Keratinocyte (primary cell): ENCODE results near the gene TSR3. TPM values are rescaled to one million over a fixed set of nuclear protein-coding genes. Genes with fewer than 3 reads are reported as not detected.

ENCODE experiments used
- DNase-seq: peaks from one replicate; pipeline ENCODE4 v3.0.0-alpha.2; 2011; ENCODE audit warnings: low read depth, missing footprints, low spot score
- FAIRE-seq: peaks from 2 replicates; lab custom pipeline; 2011; peaks lifted over from hg19 to GRCh38; lab: Jason Lieb, UNC
- H2AFZ ChIP-seq: 2 replicates; pipeline ENCODE4 v1.6.0; 2012; ENCODE audit warnings: low read length, control low read depth, inconsistent platforms; ENCODE audit not compliant: control insufficient read depth
- H3K27ac ChIP-seq: 2 replicates; pipeline ENCODE4 v1.5.1; 2011; ENCODE audit warnings: low read length; ENCODE audit not compliant: control insufficient read depth, insufficient read depth
- H3K27me3 ChIP-seq: 3 replicates; pipeline ENCODE4 v1.6.0; 2011; ENCODE audit warnings: low read length; ENCODE audit not compliant: control insufficient read depth, insufficient read depth; ENCODE audit errors: extremely low read depth
- H3K36me3 ChIP-seq, 2 experiments: 2 replicates in 1 of 2; 3 replicates in 1 of 2; pipeline ENCODE4 v1.5.1; 2011; ENCODE audit warnings: low read length in 2 of 2, mild to moderate bottlenecking in 1 of 2; ENCODE audit not compliant: control insufficient read depth in 2 of 2, insufficient read depth in 2 of 2; ENCODE audit errors: extremely low read depth in 1 of 2
- H3K4me1 ChIP-seq: 3 replicates; pipeline ENCODE4 v1.5.1; 2011; ENCODE audit warnings: low read length; ENCODE audit not compliant: control insufficient read depth, insufficient read depth; ENCODE audit errors: extremely low read depth
- H3K4me2 ChIP-seq: 3 replicates; pipeline ENCODE4 v1.6.0; 2011; ENCODE audit warnings: low read depth, low read length; ENCODE audit not compliant: control insufficient read depth, insufficient read depth; ENCODE audit errors: extremely low read depth
- H3K4me3 ChIP-seq, 3 experiments: fragments of 200-600 bp in 1 of 3; sonication (generic) in 1 of 3; 2 replicates in 2 of 3; 3 replicates in 1 of 3; pipeline ENCODE4 v1.5.1; 2011 to 2016; ENCODE audit warnings: low read length in 3 of 3, mild to moderate bottlenecking in 3 of 3, control low read depth in 2 of 3, inconsistent platforms in 1 of 3, low read depth in 1 of 3, mixed read lengths in 1 of 3, mixed run types in 1 of 3, moderate library complexity in 1 of 3; ENCODE audit not compliant: control insufficient read depth in 2 of 3, insufficient read depth in 2 of 3; ENCODE audit errors: extremely low read depth in 1 of 3
- H3K79me2 ChIP-seq: 2 replicates; pipeline ENCODE4 v1.6.0; 2012; ENCODE audit warnings: low read length; ENCODE audit not compliant: control insufficient read depth, insufficient read depth
- H3K9ac ChIP-seq: 3 replicates; pipeline ENCODE4 v1.6.0; 2011; ENCODE audit warnings: low read length; ENCODE audit not compliant: control insufficient read depth, insufficient read depth; ENCODE audit errors: extremely low read depth
- H3K9me1 ChIP-seq: 3 replicates; pipeline ENCODE4 v1.6.0; 2011; ENCODE audit warnings: low read length; ENCODE audit not compliant: control insufficient read depth, insufficient read depth; ENCODE audit errors: extremely low read depth
- H3K9me3 ChIP-seq: 2 replicates; pipeline ENCODE4 v1.5.1; 2012; ENCODE audit warnings: low read depth, low read length; ENCODE audit not compliant: control insufficient read depth
- H4K20me1 ChIP-seq: 3 replicates; pipeline ENCODE4 v1.6.0; 2011; ENCODE audit warnings: low read length; ENCODE audit not compliant: control insufficient read depth, insufficient read depth; ENCODE audit errors: extremely low read depth
- EZH2 ChIP-seq: IDR thresholded peaks from one replicate; pipeline ENCODE4 v1.6.1; 2012; ENCODE audit warnings: inconsistent platforms, mild to moderate bottlenecking, low read length, moderate library complexity
- dilution Hi-C: fragments of 300-500 bp; cut with MboI; formaldehyde crosslinking; loops from one replicate; pipeline ENCODE4 v1.7.0; 2020; ENCODE audit warnings: low sequenced_read_pairs; ENCODE audit not compliant: extremely low pct_ligation_motif_present
- polyA plus RNA-seq, 5 experiments: library from polyadenylated mRNA; depleted of rRNA in 3 of 5; stranded (reverse) in 3 of 5; stranded (forward) in 1 of 5; unstranded in 1 of 5; fragments of >200 nt; gene quantifications; 1 replicate in 1 of 5; 2 replicates in 3 of 5; 3 replicates in 1 of 5; pipeline versions ENCODE4 v1.2.1 to v1.2.3, GENCODE V29; 2011 to 2012; ENCODE audit warnings: missing spikeins in 2 of 5, low read depth in 1 of 5, low replicate concordance in 1 of 5
- TF ChIP-seq, protein P1 (sequence below), 3 experiments: IDR thresholded peaks in 1 of 3; conservative IDR thresholded peaks in 1 of 3; optimal IDR thresholded peaks in 1 of 3; 2 replicates in 2 of 3; 3 replicates in 1 of 3; pipeline versions ENCODE3 to v1.5.1; 2011; ENCODE audit warnings: low read length in 3 of 3, mild to moderate bottlenecking in 3 of 3, moderate library complexity in 2 of 3, control low read depth in 1 of 3, inconsistent platforms in 1 of 3; ENCODE audit not compliant: insufficient read depth in 2 of 3; ENCODE audit errors: extremely low read depth in 1 of 3

TSR3 gene
- polyA plus RNA-seq, 1 donor (not counting 4 experiments of a cell fraction or from before 2014, with no cell fraction given) = 33.0 TPM

- Histone ChIP-seq H3K4me3 (no peak overlapping the region), H3K27me3 (no peaks in the 10 kb centered on the region), H4K20me1 (peaks cover 2% of the 10 kb centered on the region), H3K4me2 (no peak overlapping the region), H3K79me2 (peaks cover 36% of the 10 kb centered on the region), H3K9me1 (peaks cover 4% of the 10 kb centered on the region), H3K36me3 (peaks cover 12 to 15% of the 10 kb centered on the region in 2 experiments), H3K9me3 (no peaks in the 10 kb centered on the region), H2AFZ (no peak overlapping the region), H3K27ac (no peak overlapping the region), H3K9ac (no peak overlapping the region), H3K4me1 (peaks cover 30% of the 10 kb centered on the region)
- TF ChIP-seq EZH2 = no peak
- TF ChIP-seq, protein P1, sequence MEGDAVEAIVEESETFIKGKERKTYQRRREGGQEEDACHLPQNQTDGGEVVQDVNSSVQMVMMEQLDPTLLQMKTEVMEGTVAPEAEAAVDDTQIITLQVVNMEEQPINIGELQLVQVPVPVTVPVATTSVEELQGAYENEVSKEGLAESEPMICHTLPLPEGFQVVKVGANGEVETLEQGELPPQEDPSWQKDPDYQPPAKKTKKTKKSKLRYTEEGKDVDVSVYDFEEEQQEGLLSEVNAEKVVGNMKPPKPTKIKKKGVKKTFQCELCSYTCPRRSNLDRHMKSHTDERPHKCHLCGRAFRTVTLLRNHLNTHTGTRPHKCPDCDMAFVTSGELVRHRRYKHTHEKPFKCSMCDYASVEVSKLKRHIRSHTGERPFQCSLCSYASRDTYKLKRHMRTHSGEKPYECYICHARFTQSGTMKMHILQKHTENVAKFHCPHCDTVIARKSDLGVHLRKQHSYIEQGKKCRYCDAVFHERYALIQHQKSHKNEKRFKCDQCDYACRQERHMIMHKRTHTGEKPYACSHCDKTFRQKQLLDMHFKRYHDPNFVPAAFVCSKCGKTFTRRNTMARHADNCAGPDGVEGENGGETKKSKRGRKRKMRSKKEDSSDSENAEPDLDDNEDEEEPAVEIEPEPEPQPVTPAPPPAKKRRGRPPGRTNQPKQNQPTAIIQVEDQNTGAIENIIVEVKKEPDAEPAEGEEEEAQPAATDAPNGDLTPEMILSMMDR (optimal IDR thresholded peaks at IDR 0.05 in 1 of 3, IDR thresholded peaks at IDR 0.05 in 1 of 3, conservative IDR thresholded peaks at IDR 0.05 in 1 of 3; ENCODE audit: extremely low read depth in 1 of 3, insufficient read depth in 2 of 3, low read length in 3 of 3) = no peak
- DNase-seq (no peak), FAIRE-seq (no peak)
- dilution Hi-C loops = no loop called here
Observed at GRCh38 chr16:1348926-1349325, 2.8 kb downstream of the TSR3 start.

GRCh38 chr16:1348441-1348840, 3.2 kb downstream of the TSR3 start:
- H2AFZ ChIP-seq = no peak overlapping the region
- no peak for TF ChIP-seq EZH2
- TF ChIP-seq, protein P1 (optimal IDR thresholded peaks at IDR 0.05 in 1 of 3, IDR thresholded peaks at IDR 0.05 in 1 of 3, conservative IDR thresholded peaks at IDR 0.05 in 1 of 3; ENCODE audit: extremely low read depth in 1 of 3, insufficient read depth in 2 of 3, low read length in 3 of 3) = no peak
- H3K4me1 ChIP-seq = peaks cover 31% of the 10 kb centered on the region
- no peak overlapping the region for H3K4me2 ChIP-seq
- no peak overlapping the region for H3K9ac ChIP-seq
- H3K36me3 ChIP-seq = peaks cover 12 to 15% of the 10 kb centered on the region in 2 experiments
- FAIRE-seq (no peak), DNase-seq (no peak)
- peaks cover 2% of the 10 kb centered on the region for H4K20me1 ChIP-seq
- peaks cover under 1% of the 10 kb centered on the region for H3K9me1 ChIP-seq
- peaks cover 31% of the 10 kb centered on the region for H3K79me2 ChIP-seq
- H3K27me3 ChIP-seq = peaks cover 3% of the 10 kb centered on the region
- dilution Hi-C loops = no loop called here
- no peak overlapping the region for H3K27ac ChIP-seq
- no peaks in the 10 kb centered on the region for H3K9me3 ChIP-seq
- H3K4me3 ChIP-seq = no peak overlapping the region
